G401 (cell line): ENCODE results near the gene ARHGAP22. TPM values are rescaled to one million over a fixed set of nuclear protein-coding genes. Genes with fewer than 3 reads are reported as not detected.

Experiments used
- DNase-seq: peaks from one replicate; pipeline ENCODE4 v3.0.0-alpha.2; 2015; ENCODE audit warnings: low spot score
- in situ Hi-C: cut with HindIII; loops from 2 replicates; pipeline ENCODE4 v1.10.0; 2016; ENCODE audit warnings: low sequenced_read_pairs, mixed read lengths
- total RNA-seq: library from RNA; depleted of rRNA; stranded (reverse); fragments of >200 nt; shearing (Covaris generic); gene quantifications from 2 replicates; pipeline ENCODE4 v1.2.3, GENCODE V29; 2014

Gene ARHGAP22
- total RNA-seq, 1 experiment from 2014 or later, result 1.2 TPM

- in situ Hi-C loops, result no loop called here
- DNase-seq, result no peak
These were observed 152.6 kb downstream of the ARHGAP22 start for GRCh38 chr10:48451969-48452878.

DNA sequence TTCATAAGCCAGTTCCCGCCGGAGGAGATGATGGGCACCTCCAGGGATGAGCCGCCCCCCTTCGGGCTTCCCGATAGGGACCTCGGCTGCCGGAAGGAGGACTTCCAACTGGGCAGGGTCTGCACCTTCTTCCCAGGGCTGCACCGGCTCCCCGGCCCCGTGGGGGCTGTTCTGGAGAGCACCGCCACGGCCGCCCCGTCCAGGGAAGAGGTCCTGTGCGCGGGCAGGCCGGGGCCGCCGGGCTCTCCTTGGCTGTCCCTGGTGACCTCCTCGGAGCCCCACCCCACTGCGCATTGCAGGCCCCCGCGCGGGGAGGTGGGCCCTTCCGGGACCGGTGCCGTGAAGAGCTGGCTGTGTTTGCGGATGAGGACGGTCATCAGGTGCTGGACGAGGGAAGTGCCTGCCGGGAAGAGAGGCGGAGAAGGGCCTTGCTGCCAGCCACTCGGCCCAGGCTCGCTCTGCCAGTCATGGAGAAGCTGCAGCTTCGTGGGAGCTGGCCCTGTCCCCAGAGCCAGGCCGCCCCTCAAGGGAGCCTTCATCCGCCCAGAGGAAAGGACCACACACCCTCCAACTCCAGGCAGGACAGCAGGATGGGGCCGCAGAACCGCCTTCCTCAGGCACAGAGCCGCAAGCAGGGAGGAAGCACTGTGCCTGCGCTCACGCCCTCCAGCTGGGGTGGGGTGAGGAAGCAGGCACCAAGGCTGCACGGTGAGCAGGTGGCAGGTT lies 154.0 kb downstream of the ARHGAP22 start:
- DNase-seq, result no peak
- in situ Hi-C loops, result no loop called here

DNA sequence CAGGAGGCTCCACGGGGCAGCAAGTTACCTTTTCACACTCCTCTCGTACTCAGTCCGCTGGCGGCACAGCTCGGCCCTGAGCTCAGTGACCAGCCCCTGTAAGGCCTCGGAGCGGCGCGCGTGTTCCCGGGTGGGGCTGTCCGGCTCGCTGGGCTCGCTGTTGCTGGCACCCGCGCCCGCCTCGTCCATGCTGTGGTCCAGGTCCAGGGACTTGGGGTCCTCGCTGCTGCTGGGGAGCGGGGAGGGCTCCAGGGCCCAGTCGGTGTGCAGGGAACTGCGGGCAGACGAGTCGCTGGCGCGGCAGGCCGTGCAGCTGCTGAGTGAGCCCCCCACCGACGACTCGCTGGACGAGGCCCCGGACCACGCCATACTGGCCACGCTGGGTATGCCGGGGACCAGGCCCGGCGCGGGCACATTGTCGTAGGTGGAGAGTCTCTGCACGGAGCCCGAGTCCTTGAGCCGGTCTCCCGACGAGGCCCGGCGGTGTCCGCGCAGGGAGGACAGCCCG lies 154.6 kb downstream of the ARHGAP22 start:
- no peak for DNase-seq
- in situ Hi-C loops, result no loop called here

DNA sequence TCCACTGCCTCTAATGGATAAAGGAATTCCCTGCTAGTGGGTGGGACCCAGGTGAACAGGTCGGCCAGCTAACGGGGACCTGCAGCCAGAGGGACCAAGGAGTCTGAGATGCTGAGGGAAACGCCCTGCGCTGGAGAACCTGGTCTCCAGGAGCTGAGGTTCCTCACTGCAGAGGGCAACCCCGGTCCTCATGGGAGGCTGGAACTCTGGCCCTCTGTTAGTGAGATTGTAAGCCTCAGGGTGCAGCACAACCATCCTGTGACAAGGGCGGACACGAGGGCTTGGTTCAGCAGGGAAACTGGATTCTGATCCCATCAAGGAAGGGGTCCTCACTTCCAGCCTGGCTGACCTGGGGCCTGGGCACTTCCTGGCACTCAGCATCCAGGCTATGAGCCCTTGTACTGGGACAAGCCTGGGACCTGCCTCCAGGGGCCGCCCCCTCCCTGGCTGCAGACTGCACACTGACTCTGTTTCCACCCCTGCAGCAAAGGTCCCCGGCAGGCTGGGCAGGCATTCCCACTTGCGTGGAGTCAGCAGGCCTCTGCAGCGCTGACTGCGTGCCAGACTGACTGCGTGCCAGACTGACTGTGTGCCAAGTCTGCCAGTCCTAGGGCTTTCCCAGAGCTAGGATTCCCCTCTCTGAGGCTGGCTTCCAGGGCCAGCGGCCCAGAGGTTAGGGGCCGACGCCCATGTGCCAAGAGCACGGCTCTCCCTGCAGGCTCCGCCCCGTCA lies 155.2 kb downstream of the ARHGAP22 start:
- in situ Hi-C loops, result no loop called here
- DNase-seq, result peak; percentile 65

DNA sequence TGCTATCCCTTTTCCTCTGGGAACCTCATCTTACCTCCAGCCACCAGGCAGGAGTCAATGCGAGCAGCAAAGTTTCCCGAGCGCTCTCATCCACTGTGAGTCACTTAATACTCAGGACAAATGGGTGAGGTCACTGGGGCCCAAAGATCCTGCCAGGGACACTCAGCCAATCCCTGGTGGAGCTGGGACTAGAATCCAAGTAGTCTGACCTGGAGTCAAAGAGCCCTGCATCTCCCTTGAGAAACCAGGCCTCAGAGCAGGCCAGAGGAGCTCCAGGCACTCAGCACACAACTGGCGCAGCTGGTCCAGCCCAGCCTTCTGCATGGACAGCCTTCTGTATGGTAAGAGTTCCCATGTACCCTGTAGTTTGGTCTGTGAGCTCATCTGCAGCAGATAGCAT lies 156.1 kb downstream of the ARHGAP22 start:
- in situ Hi-C loops, result no loop called here
- DNase-seq, result no peak

GRCh38 chr10:48447356-48448215 lies 157.3 kb downstream of the ARHGAP22 start:
- in situ Hi-C loops, result no loop called here
- DNase-seq, result no peak

- in situ Hi-C loops, result no loop called here
- DNase-seq, result no peak
These were observed 158.1 kb downstream of the ARHGAP22 start for GRCh38 chr10:48446785-48447184.

DNA sequence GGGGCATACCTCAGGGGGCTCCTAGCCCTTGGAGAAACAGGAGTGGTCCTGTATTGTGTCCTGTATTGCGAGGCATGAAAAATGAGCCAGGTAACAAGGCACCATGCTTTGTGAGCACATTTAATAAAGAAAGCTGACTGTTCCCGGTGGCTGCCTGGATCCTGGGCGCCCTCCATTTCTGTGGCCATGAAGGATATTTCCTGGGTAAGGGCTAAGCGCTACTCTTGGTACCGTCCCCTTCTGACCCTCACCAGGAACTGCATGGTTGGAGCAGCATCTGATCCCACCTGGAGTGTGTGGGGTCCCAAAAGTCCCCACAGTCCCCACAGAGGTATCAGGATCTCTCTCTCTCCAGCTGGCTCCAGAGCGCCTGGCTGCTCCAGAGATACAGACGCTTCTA lies 158.9 kb downstream of the ARHGAP22 start:
- in situ Hi-C loops, result no loop called here

GRCh38 chr10:48444861-48445841 lies 159.7 kb downstream of the ARHGAP22 start:
- in situ Hi-C loops, result no loop called here
- DNase-seq, result no peak

More for the DNA sequence above, 158.9 kb downstream of the ARHGAP22 start:
- no peak for DNase-seq

DNA sequence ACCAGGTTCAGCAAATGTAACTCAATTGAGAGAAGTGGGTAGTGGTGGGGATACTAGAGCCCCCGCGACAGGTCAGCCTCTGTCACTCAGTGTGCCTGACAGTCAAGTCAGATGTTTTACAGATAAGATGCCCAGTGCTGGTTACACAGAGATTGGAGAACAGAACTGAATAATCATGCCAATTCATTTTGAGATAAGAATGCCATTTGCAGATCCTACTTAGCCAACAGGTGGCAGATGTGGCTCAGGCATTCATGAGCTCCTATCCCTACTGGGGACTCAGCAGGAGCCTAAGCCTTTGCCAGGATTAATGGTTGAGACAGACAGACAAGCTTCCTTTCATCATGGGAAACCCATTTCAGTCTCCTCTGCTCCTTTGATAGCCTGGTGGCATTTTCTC lies 160.6 kb downstream of the ARHGAP22 start:
- in situ Hi-C loops, result no loop called here
- DNase-seq, result peak; percentile 18

DNA sequence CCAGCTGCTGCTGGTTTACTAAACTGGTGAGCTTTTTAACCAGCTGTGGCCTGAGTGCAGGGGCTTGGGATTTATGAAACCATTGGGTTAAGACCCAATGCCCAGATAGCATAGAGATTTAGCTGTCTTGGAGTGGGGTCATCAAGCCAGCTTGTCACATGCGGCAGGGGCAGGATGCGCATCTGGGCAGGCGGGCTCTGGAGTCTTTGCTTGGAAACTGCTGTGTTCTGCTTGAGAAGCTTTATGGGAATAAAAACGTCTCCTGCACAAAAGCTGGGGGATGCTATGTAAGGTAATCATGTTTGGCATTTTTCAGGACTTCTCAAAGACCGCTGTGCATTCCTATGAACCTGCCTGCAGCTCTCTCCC lies 162.1 kb downstream of the ARHGAP22 start:
- no peak for DNase-seq
- in situ Hi-C loops, result no loop called here

DNA sequence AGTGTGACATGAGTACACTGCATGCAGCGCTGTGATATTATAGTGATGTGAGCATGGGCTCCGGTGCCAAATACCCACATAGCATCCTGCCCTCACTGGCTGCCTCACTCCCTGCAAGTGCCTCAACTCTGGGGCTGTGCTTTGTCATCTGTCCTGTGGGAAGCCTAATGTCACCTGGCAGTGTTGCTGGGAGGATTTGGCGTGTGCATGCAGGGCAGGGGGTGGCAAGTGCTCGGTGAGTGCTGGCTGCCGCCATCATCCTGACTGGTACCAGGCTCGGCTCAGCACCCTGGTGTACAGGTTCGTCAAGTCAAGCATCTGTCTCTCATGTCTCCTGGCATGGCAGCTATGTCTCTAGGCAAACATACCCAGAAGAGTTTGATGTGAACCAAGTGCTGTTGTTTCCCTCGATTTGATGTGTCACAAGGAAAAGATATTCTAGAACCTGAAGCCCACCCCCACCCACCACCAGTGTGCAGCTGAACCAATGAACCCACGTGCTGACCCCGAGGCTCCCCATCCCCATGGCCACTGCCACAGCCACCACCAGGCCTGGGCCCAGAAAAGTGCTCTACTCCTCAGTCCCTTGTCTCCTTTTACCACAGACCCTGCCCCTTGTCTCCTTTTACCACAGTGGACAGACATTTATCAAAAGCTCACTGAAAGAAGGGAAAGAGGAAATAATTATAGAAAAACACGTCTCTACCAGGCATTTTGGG lies 162.6 kb downstream of the ARHGAP22 start:
- DNase-seq, result no peak
- in situ Hi-C loops, result no loop called here

GRCh38 chr10:48440771-48441170 lies 164.1 kb downstream of the ARHGAP22 start:
- no peak for DNase-seq
- in situ Hi-C loops, result no loop called here

DNA sequence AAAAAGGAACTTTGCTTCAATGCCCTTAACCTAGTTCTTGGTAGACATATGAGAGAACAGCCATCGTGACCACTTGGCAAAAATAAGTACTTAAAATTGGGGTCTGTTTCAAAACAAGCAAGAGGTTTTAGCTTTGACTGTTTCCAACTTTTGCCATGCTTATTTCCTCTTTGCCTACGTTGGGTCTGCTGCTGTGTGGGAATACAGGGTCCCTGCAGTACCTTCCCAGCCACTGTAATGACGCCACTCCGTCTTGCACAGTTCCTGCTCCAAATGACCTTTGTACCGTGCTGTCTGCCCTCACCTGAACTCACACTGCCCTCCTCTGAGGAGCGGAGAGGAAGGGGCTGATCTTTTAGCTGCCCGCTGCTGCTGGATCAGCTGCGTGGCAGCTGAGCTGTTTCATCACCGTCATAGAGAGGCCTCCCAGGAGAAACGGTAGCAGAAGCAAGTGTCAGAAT lies 165.3 kb downstream of the ARHGAP22 start:
- in situ Hi-C loops, result no loop called here
- DNase-seq, result no peak

DNA sequence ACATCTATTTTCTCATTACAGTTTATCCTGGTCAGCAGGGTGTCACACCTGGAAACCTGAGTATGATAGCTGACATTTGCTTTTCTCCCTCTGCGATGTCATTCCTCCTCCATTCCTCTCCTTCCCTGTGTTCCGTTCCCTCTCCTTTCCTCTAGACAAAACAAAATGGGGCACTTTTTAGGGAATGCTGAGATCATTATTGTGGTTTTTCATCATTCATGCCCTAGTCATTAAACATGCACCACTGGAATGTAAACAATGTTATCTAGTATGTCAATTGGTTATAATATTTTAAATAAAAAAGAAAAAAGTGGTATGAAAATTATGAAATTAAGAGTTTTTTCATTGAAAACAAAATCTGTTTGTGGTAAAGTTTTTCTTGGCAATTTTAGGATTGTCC lies 165.8 kb downstream of the ARHGAP22 start:
- in situ Hi-C loops, result no loop called here
- DNase-seq, result no peak

DNA sequence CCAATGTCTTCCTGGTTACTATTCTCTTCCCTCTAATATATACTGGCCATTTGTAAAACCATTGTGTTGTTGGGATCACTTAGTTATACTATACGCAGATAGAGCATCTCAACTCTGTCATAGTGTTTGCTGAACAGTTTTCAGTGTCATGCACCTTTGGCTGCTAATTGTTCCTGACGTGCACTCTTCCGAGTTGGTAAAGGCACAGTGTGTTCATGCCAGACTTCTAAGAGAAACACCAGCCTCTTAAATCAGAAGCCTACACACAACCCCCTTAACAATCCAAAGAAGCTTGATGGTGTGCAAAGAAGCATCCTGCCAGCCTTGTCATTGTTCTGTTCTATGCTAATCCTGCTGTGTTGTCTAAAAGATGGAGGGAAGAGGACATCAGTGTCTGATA lies 167.3 kb downstream of the ARHGAP22 start:
- no peak for DNase-seq
- in situ Hi-C loops, result no loop called here

- in situ Hi-C loops, result no loop called here
- no peak for DNase-seq
These were observed 173.0 kb downstream of the ARHGAP22 start for GRCh38 chr10:48431871-48432270.
